ENCODE data around the gene B9D2. TPM values are rescaled to one million over a fixed set of nuclear protein-coding genes. Genes with fewer than 3 reads are reported as not detected.

The B9D2 gene
- total RNA-seq, 1 donor from 2014 or later: 5.9 TPM

DNA sequence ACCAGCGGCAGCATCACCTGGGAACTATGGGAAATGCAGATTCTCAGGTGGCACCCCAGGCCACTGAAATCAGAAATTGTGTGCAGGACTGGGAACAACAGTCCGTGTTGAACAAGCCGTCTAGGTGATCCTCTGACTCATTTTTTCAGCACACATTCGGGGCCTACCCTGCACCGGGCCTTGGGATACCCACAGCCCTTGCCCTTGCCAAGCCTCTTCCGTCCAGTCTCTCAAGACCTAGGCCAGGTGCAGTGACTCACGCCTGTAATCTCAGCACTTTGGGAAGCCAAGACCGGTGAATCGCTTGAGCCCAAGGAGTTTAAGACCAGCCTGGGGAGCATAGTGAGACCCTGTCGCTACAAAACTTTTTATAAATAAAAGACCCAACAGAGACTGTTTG, 28.5 kb downstream of the B9D2 start:
- Mint-ChIP-seq H3K9me3 (ENCODE audit: unreplicated experiment) (no peaks in the 10 kb centered on the region), H3K4me3 (ENCODE audit: unreplicated experiment) (no peak overlapping the region), H3K36me3 (ENCODE audit: low read depth, unreplicated experiment) (peaks cover 21% of the 10 kb centered on the region), H3K4me1 (ENCODE audit: low read depth, unreplicated experiment) (peaks cover 4% of the 10 kb centered on the region), H3K27ac (ENCODE audit: unreplicated experiment) (no peak overlapping the region), H3K27me3 (ENCODE audit: low read depth, unreplicated experiment) (no peaks in the 10 kb centered on the region)
- H3K4me2 ChIP-seq (ENCODE audit: low read length): no peak overlapping the region
- H3K4me1 ChIP-seq (ENCODE audit: insufficient read depth, low read length): no peaks in the 10 kb centered on the region
- no peak overlapping the region for H3K4me3 ChIP-seq (ENCODE audit: insufficient read depth, low read depth, low read length)
- H4K20me1 ChIP-seq (ENCODE audit: insufficient read depth, low read length): peaks cover 64% of the 10 kb centered on the region
- H3K79me2 ChIP-seq (ENCODE audit: insufficient read depth, low read length): peaks cover 16% of the 10 kb centered on the region
- DNase-seq (ENCODE audit: low read depth) (no peak), FAIRE-seq (no peak)
- H3K27ac ChIP-seq (ENCODE audit: low read depth, low read length): no peak overlapping the region
- peaks cover 21% of the 10 kb centered on the region for H3K36me3 ChIP-seq (ENCODE audit: insufficient read depth, low read length)
- no peaks in the 10 kb centered on the region for H3K9me3 ChIP-seq (ENCODE audit: insufficient read depth, low read depth, low read length)
- H2AFZ ChIP-seq (ENCODE audit: low read depth, low read length): no peak overlapping the region
- H3K27me3 ChIP-seq (ENCODE audit: insufficient read depth, low read length): no peaks in the 10 kb centered on the region
- TF ChIP-seq, protein P1, sequence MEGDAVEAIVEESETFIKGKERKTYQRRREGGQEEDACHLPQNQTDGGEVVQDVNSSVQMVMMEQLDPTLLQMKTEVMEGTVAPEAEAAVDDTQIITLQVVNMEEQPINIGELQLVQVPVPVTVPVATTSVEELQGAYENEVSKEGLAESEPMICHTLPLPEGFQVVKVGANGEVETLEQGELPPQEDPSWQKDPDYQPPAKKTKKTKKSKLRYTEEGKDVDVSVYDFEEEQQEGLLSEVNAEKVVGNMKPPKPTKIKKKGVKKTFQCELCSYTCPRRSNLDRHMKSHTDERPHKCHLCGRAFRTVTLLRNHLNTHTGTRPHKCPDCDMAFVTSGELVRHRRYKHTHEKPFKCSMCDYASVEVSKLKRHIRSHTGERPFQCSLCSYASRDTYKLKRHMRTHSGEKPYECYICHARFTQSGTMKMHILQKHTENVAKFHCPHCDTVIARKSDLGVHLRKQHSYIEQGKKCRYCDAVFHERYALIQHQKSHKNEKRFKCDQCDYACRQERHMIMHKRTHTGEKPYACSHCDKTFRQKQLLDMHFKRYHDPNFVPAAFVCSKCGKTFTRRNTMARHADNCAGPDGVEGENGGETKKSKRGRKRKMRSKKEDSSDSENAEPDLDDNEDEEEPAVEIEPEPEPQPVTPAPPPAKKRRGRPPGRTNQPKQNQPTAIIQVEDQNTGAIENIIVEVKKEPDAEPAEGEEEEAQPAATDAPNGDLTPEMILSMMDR (IDR thresholded peaks at IDR 0.05; ENCODE audit: insufficient read depth, low read depth, low read length): no peak
- TF ChIP-seq EZH2 (IDR thresholded peaks at IDR 0.05; ENCODE audit: insufficient read depth, low read length): no peak
- H3K9ac ChIP-seq (ENCODE audit: low read length): no peak overlapping the region

- no peak overlapping the region for H3K27ac Mint-ChIP-seq (ENCODE audit: unreplicated experiment)
- H3K4me1 Mint-ChIP-seq (ENCODE audit: low read depth, unreplicated experiment): peaks cover 2% of the 10 kb centered on the region
- H3K27me3 ChIP-seq (ENCODE audit: insufficient read depth, low read length): no peaks in the 10 kb centered on the region
- FAIRE-seq: no peak
- H3K4me3 Mint-ChIP-seq (ENCODE audit: unreplicated experiment): no peak overlapping the region
- TF ChIP-seq EZH2 (IDR thresholded peaks at IDR 0.05; ENCODE audit: insufficient read depth, low read length): no peak
- TF ChIP-seq, protein P1 (IDR thresholded peaks at IDR 0.05; ENCODE audit: insufficient read depth, low read depth, low read length): no peak
- H3K9ac ChIP-seq (ENCODE audit: low read length): no peak overlapping the region
- no peak overlapping the region for H3K4me3 ChIP-seq (ENCODE audit: insufficient read depth, low read depth, low read length)
- no peak overlapping the region for H3K4me2 ChIP-seq (ENCODE audit: low read length)
- peaks cover 16% of the 10 kb centered on the region for H3K79me2 ChIP-seq (ENCODE audit: insufficient read depth, low read length)
- H3K27me3 Mint-ChIP-seq (ENCODE audit: low read depth, unreplicated experiment): no peaks in the 10 kb centered on the region
- DNase-seq (ENCODE audit: low read depth): no peak
- H3K9me3 ChIP-seq (ENCODE audit: insufficient read depth, low read depth, low read length): no peaks in the 10 kb centered on the region
- peaks cover 19% of the 10 kb centered on the region for H3K36me3 Mint-ChIP-seq (ENCODE audit: low read depth, unreplicated experiment)
- H3K9me3 Mint-ChIP-seq (ENCODE audit: unreplicated experiment): no peaks in the 10 kb centered on the region
- no peak overlapping the region for H3K27ac ChIP-seq (ENCODE audit: low read depth, low read length)
- H3K4me1 ChIP-seq (ENCODE audit: insufficient read depth, low read length): no peaks in the 10 kb centered on the region
- H3K36me3 ChIP-seq (ENCODE audit: insufficient read depth, low read length): peaks cover 24% of the 10 kb centered on the region
- H4K20me1 ChIP-seq (ENCODE audit: insufficient read depth, low read length): peaks cover 59% of the 10 kb centered on the region
- no peak overlapping the region for H2AFZ ChIP-seq (ENCODE audit: low read depth, low read length)
Measured at GRCh38 chr19:41334793-41335192, 29.2 kb downstream of the B9D2 start.

DNA sequence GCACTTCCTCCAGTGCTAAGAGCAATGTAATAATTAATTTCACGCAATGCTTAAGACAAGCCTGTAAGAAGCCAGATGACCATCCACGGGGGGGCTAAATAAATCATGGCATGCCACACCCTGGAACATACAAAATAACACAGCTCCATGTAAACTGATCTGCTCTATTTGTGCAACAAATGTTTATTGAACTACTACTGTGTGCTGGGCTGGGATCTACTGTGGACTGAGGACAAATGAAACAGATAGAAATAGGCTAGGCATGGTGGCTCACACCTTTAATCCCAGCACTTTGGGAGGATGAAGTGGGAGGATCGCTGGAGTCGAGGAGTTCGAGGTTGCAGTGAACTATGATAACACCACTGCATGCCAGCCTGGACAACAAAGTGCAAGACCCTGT, 31.5 kb downstream of the B9D2 start:
- Mint-ChIP-seq H3K9me3 (ENCODE audit: unreplicated experiment) (no peaks in the 10 kb centered on the region), H3K4me3 (ENCODE audit: unreplicated experiment) (no peak overlapping the region), H3K36me3 (ENCODE audit: low read depth, unreplicated experiment) (peaks cover 26% of the 10 kb centered on the region), H3K4me1 (ENCODE audit: low read depth, unreplicated experiment) (peaks cover 11% of the 10 kb centered on the region), H3K27me3 (ENCODE audit: low read depth, unreplicated experiment) (no peaks in the 10 kb centered on the region), H3K27ac (ENCODE audit: unreplicated experiment) (no peak overlapping the region)
- H3K36me3 ChIP-seq (ENCODE audit: insufficient read depth, low read length): peaks cover 22% of the 10 kb centered on the region
- H3K27ac ChIP-seq (ENCODE audit: low read depth, low read length): no peak overlapping the region
- H3K9ac ChIP-seq (ENCODE audit: low read length): no peak overlapping the region
- peaks cover 10% of the 10 kb centered on the region for H3K79me2 ChIP-seq (ENCODE audit: insufficient read depth, low read length)
- H2AFZ ChIP-seq (ENCODE audit: low read depth, low read length): no peak overlapping the region
- H3K9me3 ChIP-seq (ENCODE audit: insufficient read depth, low read depth, low read length): no peaks in the 10 kb centered on the region
- no peak overlapping the region for H3K4me2 ChIP-seq (ENCODE audit: low read length)
- peaks cover 16% of the 10 kb centered on the region for H3K4me1 ChIP-seq (ENCODE audit: insufficient read depth, low read length)
- FAIRE-seq (no peak), DNase-seq (ENCODE audit: low read depth) (no peak)
- no peak overlapping the region for H3K4me3 ChIP-seq (ENCODE audit: insufficient read depth, low read depth, low read length)
- H3K27me3 ChIP-seq (ENCODE audit: insufficient read depth, low read length): no peaks in the 10 kb centered on the region
- TF ChIP-seq, protein P1 (IDR thresholded peaks at IDR 0.05; ENCODE audit: insufficient read depth, low read depth, low read length): no peak
- TF ChIP-seq EZH2 (IDR thresholded peaks at IDR 0.05; ENCODE audit: insufficient read depth, low read length): no peak
- peaks cover 42% of the 10 kb centered on the region for H4K20me1 ChIP-seq (ENCODE audit: insufficient read depth, low read length)
